IMR-90 (cell line): Measurements from ENCODE around the gene ZNF503. TPM values are rescaled to one million over a fixed set of nuclear protein-coding genes. Genes with fewer than 3 reads are reported as not detected.

Source experiments
- ATAC-seq: fragments of 200-7000 bp; cut with Tn5 transposase; 2 replicates; pipeline ENCODE4 v1.9.1; 2020; ENCODE audit warnings: low read depth, mild to moderate bottlenecking, moderate library complexity
- BruUV-seq: library from RNA; stranded (reverse); fragments of 400-500 nt; replicated peaks from 2 replicates; lab custom pipeline; 2021; lab: Mats Ljungman, UMichigan
- CTCF ChIA-PET: fragments of 300-600 bp; formaldehyde crosslinking; extraction: SDS; loops from one replicate; lab custom pipeline; 2021; ENCODE audit warnings: antibody characterized with exemption; lab: Yijun Ruan, JAX
- POLR2A ChIA-PET: fragments of 300-600 bp; sonication (Branson Sonifier 250); formaldehyde crosslinking; loops from one replicate; lab custom pipeline; 2022; ENCODE audit warnings: antibody characterized with exemption; ENCODE audit not compliant: unreplicated experiment; lab: Charles Lee
- DNase-seq: peaks from one replicate; pipeline ENCODE4 v3.0.0; 2013
- H2AFZ ChIP-seq: replicated peaks from 2 replicates; pipeline ENCODE3; 2013; ENCODE audit warnings: low read length, mild to moderate bottlenecking; ENCODE audit not compliant: poor library complexity
- H2AK5ac ChIP-seq: 2 replicates; pipeline ENCODE4 v1.6.1; 2013; ENCODE audit warnings: low read depth, low read length, inconsistent platforms
- H2AK9ac ChIP-seq: replicated peaks from 2 replicates; pipeline ENCODE3; 2013; ENCODE audit warnings: mild to moderate bottlenecking, low read depth, low read length, moderate library complexity; ENCODE audit not compliant: poor library complexity
- H2BK120ac ChIP-seq: 2 replicates; pipeline ENCODE4 v1.6.1; 2013; ENCODE audit warnings: low read depth, low read length, inconsistent platforms
- H2BK15ac ChIP-seq: 3 replicates; pipeline ENCODE4 v1.6.1; 2013; ENCODE audit warnings: low read depth, low read length, inconsistent platforms
- H2BK20ac ChIP-seq: 2 replicates; pipeline ENCODE4 v1.6.1; 2013; ENCODE audit warnings: low read depth, mild to moderate bottlenecking, inconsistent platforms, low read length, moderate library complexity
- H2BK5ac ChIP-seq: 2 replicates; pipeline ENCODE4 v1.6.1; 2013; ENCODE audit warnings: mild to moderate bottlenecking, low read depth, low read length, inconsistent platforms; ENCODE audit not compliant: poor library complexity, severe bottlenecking
- H3K14ac ChIP-seq: replicated peaks from 2 replicates; pipeline ENCODE4 v1.6.1; 2013; ENCODE audit warnings: low read depth, low read length, inconsistent platforms
- H3K18ac ChIP-seq: 2 replicates; pipeline ENCODE4 v1.6.1; 2013; ENCODE audit warnings: low read depth, low read length, control low read depth
- H3K23ac ChIP-seq: 2 replicates; pipeline ENCODE4 v1.6.1; 2013; ENCODE audit warnings: low read depth, low read length, inconsistent platforms
- H3K27ac ChIP-seq: 2 replicates; pipeline ENCODE4 v1.5.1; 2013; ENCODE audit warnings: mild to moderate bottlenecking, control low read depth, low read length; ENCODE audit not compliant: insufficient read depth
- H3K27me3 ChIP-seq: 2 replicates; pipeline ENCODE4 v1.6.1; 2013; ENCODE audit warnings: low read length; ENCODE audit not compliant: control insufficient read depth, insufficient read depth
- H3K36me3 ChIP-seq: 2 replicates; pipeline ENCODE4 v1.6.1; 2013; ENCODE audit warnings: low read length, mixed read lengths; ENCODE audit not compliant: control insufficient read depth, insufficient read depth
- H3K4ac ChIP-seq: 2 replicates; pipeline ENCODE4 v1.6.1; 2013; ENCODE audit warnings: low read depth, low read length, inconsistent platforms
- H3K4me1 ChIP-seq: 2 replicates; pipeline ENCODE4 v1.6.1; 2013; ENCODE audit warnings: low read length, mixed read lengths; ENCODE audit not compliant: control insufficient read depth, insufficient read depth
- H3K4me2 ChIP-seq: 2 replicates; pipeline ENCODE4 v1.6.1; 2013; ENCODE audit warnings: low read depth, mild to moderate bottlenecking, control low read depth, low read length, moderate library complexity
- H3K4me3 ChIP-seq: 2 replicates; pipeline ENCODE4 v1.5.1; 2013; ENCODE audit warnings: low read depth, mild to moderate bottlenecking, control low read depth, low read length, moderate library complexity; ENCODE audit not compliant: insufficient read depth
- H3K56ac ChIP-seq: 2 replicates; pipeline ENCODE4 v1.6.1; 2013; ENCODE audit warnings: low read length, inconsistent platforms; ENCODE audit not compliant: insufficient read depth; ENCODE audit errors: extremely low read depth
- H3K79me1 ChIP-seq, 2 experiments: 2 replicates each; pipeline ENCODE4 v1.6.1; 2013; ENCODE audit warnings: low read length in 2 of 2, inconsistent platforms in 1 of 2, low read depth in 1 of 2
- H3K9ac ChIP-seq: 2 replicates; pipeline ENCODE4 v1.6.1; 2013; ENCODE audit warnings: low read depth, low read length, control low read depth
- H3K9me1 ChIP-seq: 2 replicates; pipeline ENCODE4 v1.6.1; 2013; ENCODE audit warnings: low read length, inconsistent platforms; ENCODE audit not compliant: insufficient read depth
- H3K9me3 ChIP-seq: 2 replicates; pipeline ENCODE4 v1.6.1; 2013; ENCODE audit warnings: low read length; ENCODE audit not compliant: control insufficient read depth, insufficient read depth
- H4K20me1 ChIP-seq: 2 replicates; pipeline ENCODE4 v1.6.1; 2013; ENCODE audit warnings: low read length, inconsistent platforms; ENCODE audit not compliant: insufficient read depth
- H4K5ac ChIP-seq: 2 replicates; pipeline ENCODE4 v1.6.1; 2013; ENCODE audit warnings: mild to moderate bottlenecking, low read depth, low read length, control low read depth
- H4K8ac ChIP-seq, 2 experiments: 2 replicates each; pipeline ENCODE4 v1.6.1; 2013; ENCODE audit warnings: low read depth in 2 of 2, low read length in 2 of 2, control low read depth in 1 of 2, inconsistent platforms in 1 of 2
- H4K91ac ChIP-seq: 2 replicates; pipeline ENCODE4 v1.6.1; 2013; ENCODE audit warnings: low read depth, low read length, inconsistent platforms; ENCODE audit not compliant: insufficient read depth
- CHD1 ChIP-seq: IDR thresholded peaks from 2 replicates; pipeline ENCODE4 v1.6.1; 2012; ENCODE audit warnings: low read depth, low read length, improper control_type of control experiment
- CTCF ChIP-seq: conservative IDR thresholded peaks from 2 replicates; pipeline ENCODE4 v1.5.1; 2012; ENCODE audit warnings: mild to moderate bottlenecking, low read depth, low read length, improper control_type of control experiment
- ELK1 ChIP-seq: fragments of 150-350 bp; IDR thresholded peaks from 2 replicates; pipeline ENCODE4 v1.6.1; 2016; ENCODE audit warnings: low read depth, mild to moderate bottlenecking, low read length, moderate library complexity, borderline replicate concordance
- FOS ChIP-seq: fragments of 150-350 bp; IDR thresholded peaks from 2 replicates; pipeline ENCODE4 v1.6.1; 2016; ENCODE audit warnings: low read depth, low read length
- MAFK ChIP-seq: IDR thresholded peaks from 2 replicates; pipeline ENCODE4 v1.6.1; 2012; ENCODE audit warnings: low read depth, low read length, improper control_type of control experiment
- MAZ ChIP-seq: IDR thresholded peaks from 2 replicates; pipeline ENCODE4 v1.6.1; 2012; ENCODE audit warnings: low read depth, mild to moderate bottlenecking, low read length, improper control_type of control experiment, moderate library complexity, borderline replicate concordance
- MXI1 ChIP-seq: IDR thresholded peaks from 2 replicates; pipeline ENCODE4 v1.6.1; 2012; ENCODE audit warnings: low read depth, mild to moderate bottlenecking, low read length, moderate library complexity, borderline replicate concordance
- NFE2L2 ChIP-seq: fragments of 150-350 bp; IDR thresholded peaks from 2 replicates; pipeline ENCODE4 v1.6.1; 2016; ENCODE audit warnings: low read depth, mild to moderate bottlenecking, low read length
- POLR2A ChIP-seq: IDR thresholded peaks from 2 replicates; pipeline ENCODE4 v1.6.1; 2012; ENCODE audit warnings: mild to moderate bottlenecking, low read depth, low read length
- RAD21 ChIP-seq: IDR thresholded peaks from 2 replicates; pipeline ENCODE4 v1.6.1; 2012; ENCODE audit warnings: low read length, improper control_type of control experiment
- RCOR1 ChIP-seq: IDR thresholded peaks from 2 replicates; pipeline ENCODE4 v1.6.1; 2012; ENCODE audit warnings: mild to moderate bottlenecking, low read length, improper control_type of control experiment; ENCODE audit not compliant: insufficient replicate concordance
- RFX5 ChIP-seq: IDR thresholded peaks from 2 replicates; pipeline ENCODE4 v1.8.0; 2012; ENCODE audit warnings: low read depth, mild to moderate bottlenecking, low read length, moderate library complexity
- SMC3 ChIP-seq: fragments of 150-350 bp; IDR thresholded peaks from 2 replicates; pipeline ENCODE4 v1.6.1; 2016; ENCODE audit warnings: low read depth, mild to moderate bottlenecking, antibody characterized with exemption, low read length, moderate library complexity
- USF2 ChIP-seq: fragments of 150-350 bp; IDR thresholded peaks from 2 replicates; pipeline ENCODE4 v1.6.1; 2017; ENCODE audit warnings: mild to moderate bottlenecking, antibody characterized with exemption, low read length, low read depth
- WGBS, 2 experiments: methylation state at CpG; one replicate each; pipeline versions ENCODE4 v1.1.5 to v1.1.7; 2013; ENCODE audit warnings: missing lambda C conversion rate in 2 of 2; ENCODE audit not compliant: insufficient read length in 1 of 2; ENCODE audit errors: extremely low coverage in 2 of 2; 5-methylcytosine and 5-hydroxymethylcytosine counted together
- dilution Hi-C: fragments of 300-500 bp; cut with HindIII; formaldehyde crosslinking; loops from one replicate; pipeline ENCODE4 v1.14.3; 2018; ENCODE audit warnings: low sequenced_read_pairs; ENCODE audit not compliant: unreplicated experiment
- in situ Hi-C: fragments of 300-500 bp; cut with MboI; formaldehyde crosslinking; loops from 3 replicates; pipeline ENCODE4 v1.14.3; 2019; ENCODE audit warnings: low sequenced_read_pairs, inconsistent platforms, mixed read lengths
- intact Hi-C: fragments of 100-400 bp; cut with micrococcal nuclease; formaldehyde crosslinking; loops from 2 replicates; pipeline ENCODE4 v1.10.0; 2022
- polyA plus RNA-seq, 3 experiments: library from polyadenylated mRNA; depleted of rRNA; stranded (reverse); fragments of >200 nt; gene quantifications; 2 replicates each; pipeline ENCODE4 v1.2.3, GENCODE V29; 2012; ENCODE audit warnings: low replicate concordance in 1 of 3
- total RNA-seq: library from RNA; depleted of rRNA; stranded (reverse); fragments of >200 nt; gene quantifications from 2 replicates; pipeline ENCODE4 v1.2.3, GENCODE V29; 2012

Gene ZNF503
- total and polyA plus RNA-seq, 2 of the 4 experiments (the other 2 are of a cell fraction): 0.36 to 5.8 TPM

GRCh38 chr10:75408509-75408875 lies 6.9 kb upstream of the ZNF503 start:
- in situ Hi-C loops (loop anchor here (10.0 to 25.0 kb wide), 4 partner anchors 629 to 1579 kb away; no protein-coding TSS in a partner anchor), dilution Hi-C loops (no loop called here), intact Hi-C loops (loop anchor here (10.0 kb wide), 1 partner anchor 1026 kb away; no protein-coding TSS in a partner anchor)
- Histone ChIP-seq H2BK20ac (no peak overlapping the region), H3K14ac (no peak overlapping the region), H2AK9ac (no peak overlapping the region), H2BK5ac (no peak overlapping the region), H3K9me3 (no peaks in the 10 kb centered on the region), H3K36me3 (0 out of 2 replicates have a peak, but pooled peaks cover 1% of the 10 kb centered on the region), H3K4me2 (peak overlapping the region; percentile 71), H3K23ac (no peak overlapping the region), H3K9me1 (no peaks in the 10 kb centered on the region), H3K27ac (no peak overlapping the region), H3K27me3 (peaks cover 13% of the 10 kb centered on the region), H2AK5ac (no peak overlapping the region), H3K4ac (no peak overlapping the region), H3K56ac (no peak overlapping the region), H3K9ac (peak overlapping the region; percentile 78; the same call in 1 of the 2 replicates), H3K18ac (no peak overlapping the region; the same call in 1 of the 2 replicates), H3K4me1 (peaks cover 2% of the 10 kb centered on the region; the same call in 1 of the 2 replicates), H4K8ac (no peak overlapping the region), H3K79me1 (no peaks in the 10 kb centered on the region), H4K5ac (no peak overlapping the region), H2AFZ (peak overlapping the region; percentile 52), H2BK120ac (no peak overlapping the region), H4K91ac (no peak overlapping the region), H4K20me1 (no peaks in the 10 kb centered on the region), H3K4me3 (peak overlapping the region; percentile 89), H2BK15ac (no peak overlapping the region)
- TF ChIP-seq USF2: no peak
- TF ChIP-seq SMC3: no peak
- TF ChIP-seq RFX5: no peak
- no peak for TF ChIP-seq ELK1
- TF ChIP-seq RCOR1: no peak
- TF ChIP-seq FOS: no peak
- no peak for TF ChIP-seq MAFK
- TF ChIP-seq NFE2L2: no peak
- no peak for TF ChIP-seq CHD1
- no peak for TF ChIP-seq POLR2A
- no peak for TF ChIP-seq MAZ
- TF ChIP-seq CTCF: no peak
- no peak for TF ChIP-seq MXI1
- no peak for TF ChIP-seq RAD21
- POLR2A ChIA-PET: no interaction called here
- 2% methylated on average over 8 of the region's 27 CpGs; no CpG with 5 or more reads in 1 of the 2 experiments for WGBS, 2 experiments
- BruUV-seq: no TSS peak
- CTCF ChIA-PET: no interaction called here
- no peak for DNase-seq
- no peak for ATAC-seq
